CD4-positive, alpha-beta T cell treated with Interleukin-17A for 1 hour (primary cell): ENCODE results near the gene SLC24A3.

Experiments
- DNase-seq: peaks from one replicate; pipeline ENCODE4 v3.0.0-alpha.2; 2020

The SLC24A3 gene

GRCh38 chr20:19515074-19515473, 302.6 kb downstream of the SLC24A3 start:
- no peak for DNase-seq

DNA sequence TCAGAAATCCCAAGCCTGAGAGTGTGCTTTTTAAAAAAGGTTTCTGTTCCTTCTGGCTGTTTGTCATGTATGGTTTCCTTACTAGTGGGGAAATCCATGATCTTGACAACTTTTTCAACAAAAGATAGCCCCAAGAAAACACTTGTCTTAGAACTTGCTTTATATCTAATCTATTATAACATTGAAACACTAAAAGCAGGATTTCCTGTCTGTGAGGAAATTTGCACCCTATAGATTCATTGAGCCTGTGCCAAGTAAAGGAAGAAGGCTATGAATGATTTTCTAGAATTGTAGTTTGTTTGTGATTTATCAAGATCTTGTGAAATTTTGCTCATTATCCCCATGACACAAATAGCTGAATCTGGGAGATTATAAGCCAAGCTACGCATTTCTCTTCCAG, 307.0 kb downstream of the SLC24A3 start:
- DNase-seq = no peak

DNA sequence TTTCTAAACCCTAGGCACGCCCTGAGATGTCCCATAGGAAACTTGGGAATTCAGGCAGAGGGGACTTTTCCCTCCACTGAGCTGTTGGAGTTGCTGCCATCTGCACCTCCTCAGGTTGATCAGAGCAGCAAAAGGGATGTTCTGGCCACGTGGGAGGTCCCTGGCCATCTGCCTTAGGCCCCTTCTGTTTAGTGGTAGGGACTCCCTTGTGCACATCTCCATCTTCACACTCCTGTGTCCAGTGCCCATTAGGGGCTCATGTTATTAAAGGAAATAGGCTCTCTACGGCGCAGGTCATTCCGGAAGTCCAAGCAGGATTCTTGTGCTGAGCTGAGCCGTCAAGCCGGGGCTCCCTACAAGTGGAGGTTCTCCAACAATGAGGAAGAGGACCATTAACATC, 307.8 kb downstream of the SLC24A3 start:
- no peak for DNase-seq

DNA sequence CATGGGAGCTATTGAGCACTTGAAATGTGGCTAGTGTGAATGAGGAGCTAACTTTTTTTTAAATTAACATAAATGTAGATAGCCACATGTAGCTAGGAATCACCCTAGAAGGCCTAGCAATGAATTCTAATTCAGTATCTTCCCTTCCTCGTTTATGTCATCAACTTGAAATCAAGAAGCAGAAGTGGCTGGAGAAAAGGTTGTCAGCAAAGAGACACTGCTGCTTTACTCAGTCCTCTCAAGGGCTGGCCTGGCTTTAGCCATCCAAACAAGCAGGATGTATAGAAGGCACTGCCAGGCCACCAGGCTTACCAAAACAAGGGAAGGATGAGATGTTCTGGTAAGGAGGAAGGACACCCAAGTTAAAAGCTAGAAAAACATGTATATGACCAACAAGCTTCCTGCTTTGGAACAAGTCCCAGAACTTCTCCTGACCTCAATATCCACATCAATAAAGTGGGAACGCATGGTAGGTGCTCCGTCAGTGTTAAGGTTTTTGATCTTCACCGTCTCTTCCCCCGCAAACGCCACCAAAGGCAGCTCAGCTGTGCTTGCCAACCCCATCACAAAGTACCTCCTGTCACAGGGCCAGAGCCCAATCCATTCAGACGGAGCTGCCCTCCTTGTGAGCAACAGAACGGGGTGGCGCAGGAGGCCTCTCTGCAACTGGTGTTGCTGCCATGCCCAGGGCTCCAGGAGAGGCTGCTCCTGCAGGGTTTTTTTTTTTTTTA, 309.8 kb downstream of the SLC24A3 start:
- DNase-seq = no peak

- DNase-seq = no peak
Observed at GRCh38 chr20:19522836-19523590, 310.6 kb downstream of the SLC24A3 start.

DNA sequence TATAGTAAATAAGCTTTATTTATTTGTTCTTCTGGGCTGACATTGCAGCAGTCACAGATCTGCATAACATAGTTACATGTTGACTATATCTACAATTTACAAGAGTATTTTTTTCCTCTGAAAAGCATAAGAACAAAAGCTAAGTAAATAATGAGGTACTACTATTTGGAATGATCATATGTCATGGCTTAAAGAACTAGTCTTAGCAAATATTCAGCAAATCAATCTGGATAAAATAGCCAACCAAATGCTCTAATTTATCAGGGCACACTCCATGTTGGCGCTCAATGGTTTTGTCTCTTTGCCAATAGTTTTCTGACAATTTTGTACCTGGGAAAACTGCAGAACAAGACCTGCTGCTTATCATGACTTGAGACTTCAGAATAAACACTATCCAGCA, 312.2 kb downstream of the SLC24A3 start:
- DNase-seq = no peak

DNA sequence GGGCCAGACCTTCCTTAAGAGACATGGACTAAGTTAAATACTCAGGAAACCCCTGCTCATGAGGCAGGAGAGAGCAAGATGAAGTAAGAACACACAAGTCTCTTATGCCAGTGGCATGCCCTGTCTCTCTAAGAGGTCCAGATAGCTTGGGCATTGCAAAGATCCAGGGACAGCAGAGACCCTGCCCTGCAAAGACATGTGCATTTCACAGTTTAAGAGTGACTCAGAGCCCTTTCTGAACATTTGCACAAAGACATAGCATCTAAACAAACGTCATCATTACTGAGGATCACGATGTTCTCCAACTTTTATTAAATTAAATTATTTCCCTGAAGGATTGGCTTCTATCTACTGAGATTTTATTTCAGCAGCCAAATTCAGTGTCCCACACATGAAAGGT, 315.1 kb downstream of the SLC24A3 start:
- DNase-seq = no peak

- no peak for DNase-seq
Observed at GRCh38 chr20:19528286-19529030, 316.0 kb downstream of the SLC24A3 start.

GRCh38 chr20:19530006-19530405, 317.6 kb downstream of the SLC24A3 start:
- no peak for DNase-seq

- no peak for DNase-seq
Observed at GRCh38 chr20:19531446-19531845, 319.0 kb downstream of the SLC24A3 start.

DNA sequence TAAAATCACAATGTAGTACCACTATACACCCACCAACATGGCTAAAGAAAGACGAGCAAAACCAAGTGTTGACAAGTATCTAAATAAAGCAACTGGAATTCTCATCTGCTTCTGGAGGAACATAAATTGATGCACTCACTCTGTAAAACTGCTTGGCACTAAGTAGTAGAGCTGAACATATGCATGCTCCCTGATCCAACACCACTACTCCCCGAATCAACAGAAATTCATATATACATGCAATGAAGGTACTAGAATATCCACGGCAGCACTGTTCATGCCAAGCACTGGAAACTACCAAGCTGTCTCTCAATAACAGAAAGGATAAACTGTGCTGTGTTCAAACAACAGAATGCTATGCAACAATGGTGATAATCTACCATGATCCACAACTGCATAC, 326.1 kb downstream of the SLC24A3 start:
- no peak for DNase-seq

DNA sequence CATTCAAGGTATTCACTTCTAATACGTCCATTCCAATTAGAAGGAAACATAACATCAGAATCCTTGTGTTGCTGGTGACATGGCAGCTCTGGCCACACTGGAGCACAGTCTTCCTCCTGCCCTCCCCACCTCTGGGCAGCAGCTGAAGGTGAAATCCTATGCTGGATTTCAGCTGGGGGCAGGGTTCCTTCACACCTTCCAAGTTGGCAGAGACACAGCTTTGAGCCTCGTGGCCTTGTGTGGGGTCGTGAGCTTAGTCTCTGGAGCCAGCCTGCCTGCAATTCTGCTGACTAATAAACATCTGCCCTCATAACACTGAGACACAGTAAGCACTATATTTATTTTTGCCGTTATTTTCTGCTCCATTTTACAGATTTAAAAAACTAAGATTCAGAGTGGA, 326.7 kb downstream of the SLC24A3 start:
- DNase-seq = no peak

- no peak for DNase-seq
Observed at GRCh38 chr20:19540392-19540791, 327.9 kb downstream of the SLC24A3 start.

- no peak for DNase-seq
Observed at GRCh38 chr20:19543101-19543500, 330.7 kb downstream of the SLC24A3 start.

DNA sequence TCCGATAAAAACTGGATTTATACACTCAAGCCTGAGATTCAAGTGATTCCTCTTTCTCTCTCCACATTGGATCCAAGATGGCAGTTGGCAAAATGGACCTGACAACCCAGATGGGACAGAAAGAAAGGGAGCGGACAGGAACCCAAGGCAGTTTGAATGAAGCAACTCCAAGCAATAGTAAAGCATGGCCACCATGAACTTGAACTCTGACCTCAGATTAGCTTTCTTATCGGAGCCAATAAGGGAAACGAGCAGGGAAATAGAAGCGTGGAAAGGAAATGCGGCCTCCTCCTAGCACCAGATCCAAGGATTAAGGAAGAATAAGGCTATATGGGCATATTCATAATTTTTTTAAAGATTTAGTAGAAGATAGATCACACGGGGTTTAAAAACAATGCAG, 332.2 kb downstream of the SLC24A3 start:
- DNase-seq = no peak

- DNase-seq = no peak
Observed at GRCh38 chr20:19546648-19547047, 334.2 kb downstream of the SLC24A3 start.

DNA sequence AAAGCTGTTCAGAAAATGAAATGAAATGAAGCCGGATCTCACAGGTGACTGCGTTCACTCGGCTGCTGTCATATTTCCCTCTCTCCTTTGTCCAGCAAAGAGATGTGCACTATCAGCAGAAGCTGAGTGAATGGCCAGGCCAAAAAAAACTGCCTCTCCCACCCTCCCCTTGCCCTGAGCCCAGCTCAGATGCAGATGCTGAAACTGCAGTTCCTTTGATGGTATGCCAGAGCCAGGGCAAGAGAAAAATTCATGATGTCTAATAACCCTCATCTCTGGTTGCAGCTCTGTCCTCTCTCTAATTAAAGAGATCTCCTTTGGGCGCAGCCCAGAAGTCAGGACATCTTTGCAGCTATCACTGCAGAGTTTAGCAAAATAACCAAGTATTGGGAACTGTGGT, 335.1 kb downstream of the SLC24A3 start:
- no peak for DNase-seq

- no peak for DNase-seq
Observed at GRCh38 chr20:19549896-19550295, 337.5 kb downstream of the SLC24A3 start.

- no peak for DNase-seq
Observed at GRCh38 chr20:19552221-19553180, 340.1 kb downstream of the SLC24A3 start.

- no peak for DNase-seq
Observed at GRCh38 chr20:19554666-19555065, 342.2 kb downstream of the SLC24A3 start.

DNA sequence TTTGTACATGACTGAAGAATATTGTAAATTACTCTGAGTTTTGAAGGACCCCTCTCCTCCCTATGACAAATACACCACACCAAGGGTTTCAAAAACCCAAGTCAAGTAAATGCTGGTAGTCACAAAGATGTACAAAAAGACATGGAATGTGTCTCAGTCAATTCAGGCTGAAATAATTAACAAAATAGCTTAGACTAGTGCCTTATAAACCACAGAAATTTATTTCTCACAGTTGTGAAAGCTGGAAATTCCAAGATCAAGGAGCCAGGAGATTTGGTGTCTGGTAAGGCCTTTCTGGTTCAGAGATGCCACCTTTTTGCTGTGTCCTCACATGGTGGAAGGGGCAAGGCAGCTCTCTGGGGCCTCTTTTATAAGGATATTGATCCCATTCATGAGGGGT, 343.3 kb downstream of the SLC24A3 start:
- DNase-seq = no peak

DNA sequence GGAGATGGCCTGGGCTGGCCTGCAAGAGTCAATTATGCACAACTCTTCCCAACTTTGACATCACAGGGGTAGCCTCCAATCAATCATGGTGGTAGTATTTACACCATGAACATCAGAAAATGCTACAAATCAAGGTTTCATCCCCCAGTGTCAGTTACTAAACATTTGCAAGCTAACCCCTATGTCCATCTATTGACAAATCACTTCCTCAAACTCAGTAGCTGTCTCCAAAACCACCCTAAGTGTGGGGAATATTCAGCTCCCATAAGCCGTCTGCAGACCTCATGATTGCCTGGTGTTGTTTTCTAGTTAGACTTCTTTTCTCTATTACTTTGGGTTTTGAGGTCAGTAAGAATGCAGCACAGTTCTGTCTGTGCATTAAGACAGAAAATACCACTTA, 344.8 kb downstream of the SLC24A3 start:
- DNase-seq = no peak
